ENCODE results near the gene TBC1D2B. TPM values are rescaled to one million over a fixed set of nuclear protein-coding genes. Genes with fewer than 3 reads are reported as not detected.

TBC1D2B gene
- total RNA-seq, 1 experiment from 2014 or later: 17.6 TPM

DNA sequence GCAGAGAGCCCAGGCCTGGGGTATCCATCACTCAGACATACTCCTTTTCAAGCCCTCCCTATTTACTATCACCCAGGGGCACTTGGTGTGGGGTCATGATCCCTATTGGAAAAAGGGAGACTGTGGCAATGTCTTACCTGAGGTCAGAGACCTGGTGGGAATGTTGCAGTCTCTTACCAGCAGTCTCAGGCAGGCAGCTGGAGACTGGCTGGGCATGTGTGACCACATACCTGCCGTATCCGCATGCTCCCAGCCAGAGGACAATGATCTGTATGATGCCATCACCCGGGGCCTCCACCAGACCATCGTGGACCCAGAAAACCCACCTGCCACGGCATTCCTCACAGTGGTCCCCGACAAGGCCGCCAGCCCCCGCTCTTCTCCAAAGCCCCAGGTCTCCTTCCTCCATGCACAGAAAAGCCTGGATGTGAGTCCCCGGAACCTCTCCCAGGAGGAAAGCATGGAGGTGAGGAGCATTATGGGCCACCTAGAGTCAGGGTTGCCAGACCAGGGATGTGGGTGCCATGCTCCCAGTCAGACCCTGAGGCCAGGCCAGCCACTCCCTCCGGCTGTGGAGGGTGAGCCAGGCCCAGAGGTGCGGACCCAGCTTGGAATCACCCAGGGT is 20.7 kb upstream of the TBC1D2B start:
- Histone ChIP-seq H3K4me2 (ENCODE audit: insufficient read depth, insufficient read length, low read length) (no peak overlapping the region), H3K23me2 (ENCODE audit: insufficient read length, low read depth, low read length, poor library complexity, severe bottlenecking) (no peaks in the 10 kb centered on the region), H3K27ac (ENCODE audit: insufficient read length, low read depth, low read length) (no peak overlapping the region), H4K20me1 (ENCODE audit: control insufficient read depth, insufficient read depth, insufficient read length) (no peaks in the 10 kb centered on the region), H2BK120ac (ENCODE audit: low read depth, low read length, poor library complexity, severe bottlenecking) (no peak overlapping the region), H3K9ac (ENCODE audit: extremely low read depth, insufficient read length, low read length) (no peak overlapping the region), H3K4ac (ENCODE audit: low read depth, low read length) (no peak overlapping the region), H3K9me3 (ENCODE audit: control insufficient read depth, low read depth, low read length) (no peaks in the 10 kb centered on the region), H3K56ac (ENCODE audit: insufficient read length, low read depth, low read length) (no peak overlapping the region), H2BK5ac (ENCODE audit: insufficient read length, low read length) (no peak overlapping the region), H2BK12ac (ENCODE audit: insufficient read length, low read depth, low read length) (no peak overlapping the region), H2AFZ (ENCODE audit: low read length) (no peak overlapping the region), H4K5ac (ENCODE audit: insufficient read length, low read depth, low read length) (no peak overlapping the region), H3K18ac (ENCODE audit: insufficient read length, low read depth, low read length) (no peak overlapping the region), H2BK15ac (ENCODE audit: low read depth, low read length) (no peak overlapping the region), H3K79me1 (ENCODE audit: insufficient read depth, low read depth, low read length, poor library complexity, severe bottlenecking) (no peaks in the 10 kb centered on the region), H3K14ac (ENCODE audit: insufficient read depth, low read length) (no peak overlapping the region; the same call in 1 of the 2 replicates), H2BK20ac (ENCODE audit: low read depth, low read length, poor library complexity, severe bottlenecking) (no peak overlapping the region), H3K79me2 (ENCODE audit: insufficient read depth, low read length) (no peaks in the 10 kb centered on the region), H3K27me3 (ENCODE audit: insufficient read depth, low read length) (no peaks in the 10 kb centered on the region; the same call in 1 of the 2 replicates), H4K8ac (replicated peaks; ENCODE audit: insufficient read length, low read depth, low read length) (no peak overlapping the region), H3T11ph (ENCODE audit: low read length) (no peak overlapping the region), H3K4me1 (ENCODE audit: insufficient read depth, low read length) (no peaks in the 10 kb centered on the region), H4K91ac (ENCODE audit: insufficient read length, low read depth, low read length) (no peak overlapping the region), H2AK5ac (ENCODE audit: insufficient read length, low read length) (no peak overlapping the region), H3K23ac (ENCODE audit: insufficient read length, low read depth, low read length) (no peak overlapping the region)
- WGBS (ENCODE audit: extremely low coverage, insufficient read length, low lambda C conversion rate): no CpG with 5 or more reads among the region's 11 CpGs
- no peak overlapping the region for H3K4me3 Mint-ChIP-seq
- H3K36me3 Mint-ChIP-seq (ENCODE audit: insufficient read depth in 1 of 3, low read depth in 3 of 3): no peaks in the 10 kb centered on the region
- H3K27ac Mint-ChIP-seq: 0 out of 7 replicates have a peak overlapping the region, but pooled peaks of 1 of the 3 experiments have one; percentile 18
- DNase-seq: no peak
- TF ChIP-seq, protein P1, sequence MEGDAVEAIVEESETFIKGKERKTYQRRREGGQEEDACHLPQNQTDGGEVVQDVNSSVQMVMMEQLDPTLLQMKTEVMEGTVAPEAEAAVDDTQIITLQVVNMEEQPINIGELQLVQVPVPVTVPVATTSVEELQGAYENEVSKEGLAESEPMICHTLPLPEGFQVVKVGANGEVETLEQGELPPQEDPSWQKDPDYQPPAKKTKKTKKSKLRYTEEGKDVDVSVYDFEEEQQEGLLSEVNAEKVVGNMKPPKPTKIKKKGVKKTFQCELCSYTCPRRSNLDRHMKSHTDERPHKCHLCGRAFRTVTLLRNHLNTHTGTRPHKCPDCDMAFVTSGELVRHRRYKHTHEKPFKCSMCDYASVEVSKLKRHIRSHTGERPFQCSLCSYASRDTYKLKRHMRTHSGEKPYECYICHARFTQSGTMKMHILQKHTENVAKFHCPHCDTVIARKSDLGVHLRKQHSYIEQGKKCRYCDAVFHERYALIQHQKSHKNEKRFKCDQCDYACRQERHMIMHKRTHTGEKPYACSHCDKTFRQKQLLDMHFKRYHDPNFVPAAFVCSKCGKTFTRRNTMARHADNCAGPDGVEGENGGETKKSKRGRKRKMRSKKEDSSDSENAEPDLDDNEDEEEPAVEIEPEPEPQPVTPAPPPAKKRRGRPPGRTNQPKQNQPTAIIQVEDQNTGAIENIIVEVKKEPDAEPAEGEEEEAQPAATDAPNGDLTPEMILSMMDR (conservative IDR thresholded peaks at IDR 0.05): no peak
- H3K4me1 Mint-ChIP-seq: no peaks in the 10 kb centered on the region
- no peaks in the 10 kb centered on the region for H3K9me3 Mint-ChIP-seq
- peaks cover 23% of the 10 kb centered on the region for H3K27me3 Mint-ChIP-seq (ENCODE audit: low read depth)

Data from H9 (cell line).